ENCODE measurements around the gene SLC16A4.
"Not testable (repeated sequence)": the region's sequence is repeated elsewhere in the genome, so short reads cannot be mapped to it uniquely, and the experiment has no call there.

SLC16A4 gene

GRCh38 chr1:110420874-110421793 lies 30.3 kb upstream of the SLC16A4 start:
- Histone ChIP-seq H3K4me2 (ENCODE audit: low read depth, low read length) (no peak overlapping the region), H3K4me1 (ENCODE audit: low read length) (no peaks in the 10 kb centered on the region), H3K9me3 (replicated peaks; ENCODE audit: insufficient read depth, low read length) (no peaks in the 10 kb centered on the region), H4K20me1 (ENCODE audit: insufficient read depth, low read length) (no peaks in the 10 kb centered on the region), H3F3A (ENCODE audit: insufficient read depth, low read length) (no peaks in the 10 kb centered on the region), H3K36me3 (replicated peaks; ENCODE audit: insufficient read depth, low read length) (no peaks in the 10 kb centered on the region), H3K27me3 (replicated peaks; ENCODE audit: insufficient read depth, low read length) (no peaks in the 10 kb centered on the region), H3K4me3 (ENCODE audit: low read length) (no peak overlapping the region), H3K9me2 (replicated peaks; ENCODE audit: insufficient read depth, low read length) (no peaks in the 10 kb centered on the region), H3K79me2 (ENCODE audit: low read length) (no peaks in the 10 kb centered on the region), H3K9ac (ENCODE audit: low read length) (no peak overlapping the region), H2AFZ (ENCODE audit: low read length) (no peak overlapping the region), H3K27ac (ENCODE audit: low read length) (no peak overlapping the region)
- TF ChIP-seq EZH2phosphoT487 (IDR thresholded peaks at IDR 0.05; ENCODE audit: low read length): no peak
- no peak for DNase-seq

- no peaks in the 10 kb centered on the region for H3K9me3 ChIP-seq (replicated peaks; ENCODE audit: insufficient read depth, low read length)
- no peak overlapping the region for H3K27ac ChIP-seq (ENCODE audit: low read length)
- no peak overlapping the region for H3K4me2 ChIP-seq (ENCODE audit: low read depth, low read length)
- no peaks in the 10 kb centered on the region for H3K4me1 ChIP-seq (ENCODE audit: low read length)
- no peak overlapping the region for H2AFZ ChIP-seq (ENCODE audit: low read length)
- H3K36me3 ChIP-seq (replicated peaks; ENCODE audit: insufficient read depth, low read length): no peaks in the 10 kb centered on the region
- H3F3A ChIP-seq (ENCODE audit: insufficient read depth, low read length): no peaks in the 10 kb centered on the region
- no peak overlapping the region for H3K9ac ChIP-seq (ENCODE audit: low read length)
- H3K27me3 ChIP-seq (replicated peaks; ENCODE audit: insufficient read depth, low read length): no peaks in the 10 kb centered on the region
- no peaks in the 10 kb centered on the region for H3K9me2 ChIP-seq (replicated peaks; ENCODE audit: insufficient read depth, low read length)
- no peak for DNase-seq
- H3K4me3 ChIP-seq (ENCODE audit: low read length): no peak overlapping the region
- TF ChIP-seq EZH2phosphoT487 (IDR thresholded peaks at IDR 0.05; ENCODE audit: low read length) (no peak), CTCF (IDR thresholded peaks at IDR 0.05; ENCODE audit: low read length) (no peak), EZH2 (optimal IDR thresholded peaks at IDR 0.05; ENCODE audit: low read depth, low read length) (no peak)
- no peaks in the 10 kb centered on the region for H3K79me2 ChIP-seq (ENCODE audit: low read length)
- H4K20me1 ChIP-seq (ENCODE audit: insufficient read depth, low read length): no peaks in the 10 kb centered on the region
Measured at GRCh38 chr1:110420023-110420662, 29.3 kb upstream of the SLC16A4 start.

GRCh38 chr1:110418729-110419128 lies 27.9 kb upstream of the SLC16A4 start:
- H2AFZ ChIP-seq (ENCODE audit: low read length): no peak overlapping the region
- TF ChIP-seq CTCF (IDR thresholded peaks at IDR 0.05; ENCODE audit: low read length): no peak
- no peak for TF ChIP-seq EZH2phosphoT487 (IDR thresholded peaks at IDR 0.05; ENCODE audit: low read length)
- TF ChIP-seq EZH2 (optimal IDR thresholded peaks at IDR 0.05; ENCODE audit: low read depth, low read length): no peak
- no peaks in the 10 kb centered on the region for H3K27me3 ChIP-seq (replicated peaks; ENCODE audit: insufficient read depth, low read length)
- no peaks in the 10 kb centered on the region for H3F3A ChIP-seq (ENCODE audit: insufficient read depth, low read length)
- no peaks in the 10 kb centered on the region for H3K9me3 ChIP-seq (replicated peaks; ENCODE audit: insufficient read depth, low read length)
- no peaks in the 10 kb centered on the region for H3K36me3 ChIP-seq (replicated peaks; ENCODE audit: insufficient read depth, low read length)
- H3K27ac ChIP-seq (ENCODE audit: low read length): no peak overlapping the region
- H3K4me1 ChIP-seq (ENCODE audit: low read length): no peaks in the 10 kb centered on the region
- no peak overlapping the region for H3K9ac ChIP-seq (ENCODE audit: low read length)
- no peaks in the 10 kb centered on the region for H4K20me1 ChIP-seq (ENCODE audit: insufficient read depth, low read length)
- no peak overlapping the region for H3K4me3 ChIP-seq (ENCODE audit: low read length)
- no peaks in the 10 kb centered on the region for H3K9me2 ChIP-seq (replicated peaks; ENCODE audit: insufficient read depth, low read length)
- no peak for DNase-seq
- H3K4me2 ChIP-seq (ENCODE audit: low read depth, low read length): no peak overlapping the region
- H3K79me2 ChIP-seq (ENCODE audit: low read length): no peaks in the 10 kb centered on the region

- H4K20me1 ChIP-seq (ENCODE audit: insufficient read depth, low read length); H3K27ac ChIP-seq (ENCODE audit: low read length); H3K9me3 ChIP-seq (replicated peaks; ENCODE audit: insufficient read depth, low read length); H3K9me2 ChIP-seq (replicated peaks; ENCODE audit: insufficient read depth, low read length); H2AFZ ChIP-seq (ENCODE audit: low read length); H3K4me1 ChIP-seq (ENCODE audit: low read length); H3F3A ChIP-seq (ENCODE audit: insufficient read depth, low read length); H3K27me3 ChIP-seq (replicated peaks; ENCODE audit: insufficient read depth, low read length); H3K79me2 ChIP-seq (ENCODE audit: low read length); DNase-seq; H3K4me3 ChIP-seq (ENCODE audit: low read length); H3K36me3 ChIP-seq (replicated peaks; ENCODE audit: insufficient read depth, low read length); H3K4me2 ChIP-seq (ENCODE audit: low read depth, low read length); H3K9ac ChIP-seq (ENCODE audit: low read length): not testable (repeated sequence)
Measured at GRCh38 chr1:110413045-110413444, 22.2 kb upstream of the SLC16A4 start.
